DMS 273 (cell line): Measurements from ENCODE around the gene PHF21A.

Source experiments
- DNase-seq: peaks from one replicate; lab custom pipeline; 2025; ENCODE audit not compliant: unreplicated experiment; lab: John Stamatoyannopoulos, UW

PHF21A gene

GRCh38 chr11:45889966-45890365 is 231.3 kb downstream of the PHF21A start:
- no peak for DNase-seq

GRCh38 chr11:45889555-45889954 is 231.7 kb downstream of the PHF21A start:
- no peak for DNase-seq

GRCh38 chr11:45887587-45887986 is 233.7 kb downstream of the PHF21A start:
- no peak for DNase-seq

- no peak for DNase-seq
Measured at GRCh38 chr11:45886816-45887520, 234.3 kb downstream of the PHF21A start.

GRCh38 chr11:45885921-45886721 is 235.1 kb downstream of the PHF21A start:
- DNase-seq, result no peak

- DNase-seq, result peak; percentile 78
Measured at GRCh38 chr11:45885274-45885920, 235.9 kb downstream of the PHF21A start, which contains the start of gene MAPK8IP1. MAPK8IP1 (plus strand) TSS chr11:45885651; CDS start chr11:45885821, 170 bp downstream.

GRCh38 chr11:45884596-45885185 is 236.6 kb downstream of the PHF21A start:
- no peak for DNase-seq
